Measurements from ENCODE around the gene MRPS2.
"Not testable (repeated sequence)": the region's sequence is repeated elsewhere in the genome, so short reads cannot be mapped to it uniquely, and the experiment has no call there.

MRPS2 gene

GRCh38 chr9:135522931-135523330, 22.4 kb downstream of the MRPS2 start:
- Histone ChIP-seq H3K36me3 (ENCODE audit: insufficient read depth, low read length) (no peaks in the 10 kb centered on the region), H3K27me3 (ENCODE audit: control insufficient read depth, insufficient read depth, low read length) (peaks cover 18% of the 10 kb centered on the region), H3K4me1 (ENCODE audit: control insufficient read depth, insufficient read depth, low read length) (no peaks in the 10 kb centered on the region), H3K4me3 (ENCODE audit: low read length) (no peak overlapping the region), H3K9me3 (replicated peaks; ENCODE audit: low read length) (no peaks in the 10 kb centered on the region), H3K9ac (ENCODE audit: low read depth, low read length) (no peak overlapping the region), H3K4me2 (ENCODE audit: low read length) (no peak overlapping the region)

GRCh38 chr9:135523521-135524129, 23.1 kb downstream of the MRPS2 start:
- H3K4me1 ChIP-seq (ENCODE audit: control insufficient read depth, insufficient read depth, low read length): no peaks in the 10 kb centered on the region

GRCh38 chr9:135524130-135524861, 23.8 kb downstream of the MRPS2 start:
- Histone ChIP-seq H3K36me3 (ENCODE audit: insufficient read depth, low read length) (no peaks in the 10 kb centered on the region), H3K4me1 (ENCODE audit: control insufficient read depth, insufficient read depth, low read length) (no peaks in the 10 kb centered on the region), H3K27me3 (ENCODE audit: control insufficient read depth, insufficient read depth, low read length) (peaks cover 12% of the 10 kb centered on the region), H3K9ac (ENCODE audit: low read depth, low read length) (no peak overlapping the region), H3K9me3 (replicated peaks; ENCODE audit: low read length) (no peaks in the 10 kb centered on the region), H3K4me2 (ENCODE audit: low read length) (no peak overlapping the region), H3K4me3 (ENCODE audit: low read length) (no peak overlapping the region)

More at GRCh38 chr9:135523521-135524129, 23.1 kb downstream of the MRPS2 start:
- no peak overlapping the region for H3K9ac ChIP-seq (ENCODE audit: low read depth, low read length)
- no peaks in the 10 kb centered on the region for H3K9me3 ChIP-seq (replicated peaks; ENCODE audit: low read length)
- no peak overlapping the region for H3K4me3 ChIP-seq (ENCODE audit: low read length)
- no peak overlapping the region for H3K4me2 ChIP-seq (ENCODE audit: low read length)
- H3K27me3 ChIP-seq (ENCODE audit: control insufficient read depth, insufficient read depth, low read length): peaks cover 12% of the 10 kb centered on the region
- H3K36me3 ChIP-seq (ENCODE audit: insufficient read depth, low read length): no peaks in the 10 kb centered on the region

- Histone ChIP-seq H3K9ac (ENCODE audit: low read depth, low read length) (no peak overlapping the region), H3K9me3 (replicated peaks; ENCODE audit: low read length) (no peaks in the 10 kb centered on the region), H3K27me3 (ENCODE audit: control insufficient read depth, insufficient read depth, low read length) (peaks cover 7% of the 10 kb centered on the region)
Observed at GRCh38 chr9:135525241-135526088, 25.0 kb downstream of the MRPS2 start.

GRCh38 chr9:135526089-135526729, 25.7 kb downstream of the MRPS2 start:
- H3K4me1 ChIP-seq (ENCODE audit: control insufficient read depth, insufficient read depth, low read length): no peaks in the 10 kb centered on the region
- no peaks in the 10 kb centered on the region for H3K36me3 ChIP-seq (ENCODE audit: insufficient read depth, low read length)
- no peak overlapping the region for H3K9ac ChIP-seq (ENCODE audit: low read depth, low read length)
- H3K4me2 ChIP-seq (ENCODE audit: low read length): no peak overlapping the region
- H3K9me3 ChIP-seq (replicated peaks; ENCODE audit: low read length): no peaks in the 10 kb centered on the region
- peaks cover 3% of the 10 kb centered on the region for H3K27me3 ChIP-seq (ENCODE audit: control insufficient read depth, insufficient read depth, low read length)
- no peak overlapping the region for H3K4me3 ChIP-seq (ENCODE audit: low read length)

More at GRCh38 chr9:135525241-135526088, 25.0 kb downstream of the MRPS2 start:
- no peaks in the 10 kb centered on the region for H3K36me3 ChIP-seq (ENCODE audit: insufficient read depth, low read length)
- H3K4me2 ChIP-seq (ENCODE audit: low read length): no peak overlapping the region
- no peak overlapping the region for H3K4me3 ChIP-seq (ENCODE audit: low read length)
- H3K4me1 ChIP-seq (ENCODE audit: control insufficient read depth, insufficient read depth, low read length): no peaks in the 10 kb centered on the region

GRCh38 chr9:135526730-135527571, 26.5 kb downstream of the MRPS2 start:
- H3K4me2 ChIP-seq (ENCODE audit: low read length): no peak overlapping the region
- no peak overlapping the region for H3K9ac ChIP-seq (ENCODE audit: low read depth, low read length)
- H3K36me3 ChIP-seq (ENCODE audit: insufficient read depth, low read length): no peaks in the 10 kb centered on the region
- no peak overlapping the region for H3K4me3 ChIP-seq (ENCODE audit: low read length)
- no peaks in the 10 kb centered on the region for H3K4me1 ChIP-seq (ENCODE audit: control insufficient read depth, insufficient read depth, low read length)
- peaks cover 3% of the 10 kb centered on the region for H3K27me3 ChIP-seq (ENCODE audit: control insufficient read depth, insufficient read depth, low read length)
- no peaks in the 10 kb centered on the region for H3K9me3 ChIP-seq (replicated peaks; ENCODE audit: low read length)

- H3K4me1 ChIP-seq (ENCODE audit: control insufficient read depth, insufficient read depth, low read length); H3K27me3 ChIP-seq (ENCODE audit: control insufficient read depth, insufficient read depth, low read length): not testable (repeated sequence)
Observed at GRCh38 chr9:135528842-135529435, 28.5 kb downstream of the MRPS2 start.

GRCh38 chr9:135530146-135530545, 29.7 kb downstream of the MRPS2 start:
- Histone ChIP-seq H3K4me1 (ENCODE audit: control insufficient read depth, insufficient read depth, low read length) (no peaks in the 10 kb centered on the region), H3K36me3 (ENCODE audit: insufficient read depth, low read length) (no peaks in the 10 kb centered on the region), H3K9ac (ENCODE audit: low read depth, low read length) (no peak overlapping the region)

More at GRCh38 chr9:135528842-135529435, 28.5 kb downstream of the MRPS2 start:
- H3K4me3 ChIP-seq (ENCODE audit: low read length); H3K9me3 ChIP-seq (replicated peaks; ENCODE audit: low read length); H3K4me2 ChIP-seq (ENCODE audit: low read length); H3K9ac ChIP-seq (ENCODE audit: low read depth, low read length); H3K36me3 ChIP-seq (ENCODE audit: insufficient read depth, low read length): not testable (repeated sequence)

GRCh38 chr9:135531096-135531495, 30.6 kb downstream of the MRPS2 start:
- Histone ChIP-seq H3K4me3 (ENCODE audit: low read length) (no peak overlapping the region), H3K9me3 (replicated peaks; ENCODE audit: low read length) (no peaks in the 10 kb centered on the region), H3K4me1 (ENCODE audit: control insufficient read depth, insufficient read depth, low read length) (no peaks in the 10 kb centered on the region), H3K36me3 (ENCODE audit: insufficient read depth, low read length) (no peaks in the 10 kb centered on the region), H3K27me3 (ENCODE audit: control insufficient read depth, insufficient read depth, low read length) (peaks cover 5% of the 10 kb centered on the region), H3K9ac (ENCODE audit: low read depth, low read length) (no peak overlapping the region), H3K4me2 (ENCODE audit: low read length) (no peak overlapping the region)

More at GRCh38 chr9:135530146-135530545, 29.7 kb downstream of the MRPS2 start:
- Histone ChIP-seq H3K4me2 (ENCODE audit: low read length) (no peak overlapping the region), H3K4me3 (ENCODE audit: low read length) (no peak overlapping the region), H3K9me3 (replicated peaks; ENCODE audit: low read length) (no peaks in the 10 kb centered on the region), H3K27me3 (ENCODE audit: control insufficient read depth, insufficient read depth, low read length) (peaks cover 5% of the 10 kb centered on the region)

GRCh38 chr9:135533113-135533512, 32.6 kb downstream of the MRPS2 start:
- H3K4me1 ChIP-seq (ENCODE audit: control insufficient read depth, insufficient read depth, low read length): no peaks in the 10 kb centered on the region

More at GRCh38 chr9:135533113-135533512, 32.6 kb downstream of the MRPS2 start:
- no peaks in the 10 kb centered on the region for H3K9me3 ChIP-seq (replicated peaks; ENCODE audit: low read length)
- no peak overlapping the region for H3K4me3 ChIP-seq (ENCODE audit: low read length)
- no peak overlapping the region for H3K9ac ChIP-seq (ENCODE audit: low read depth, low read length)
- H3K36me3 ChIP-seq (ENCODE audit: insufficient read depth, low read length): no peaks in the 10 kb centered on the region
- H3K27me3 ChIP-seq (ENCODE audit: control insufficient read depth, insufficient read depth, low read length): peaks cover 10% of the 10 kb centered on the region
- no peak overlapping the region for H3K4me2 ChIP-seq (ENCODE audit: low read length)
